Superior temporal gyrus (tissue), 1 donor: ENCODE results near the gene TOR1B.

ENCODE experiments used
- DNase-seq: peaks from one replicate; pipeline ENCODE4 v3.0.0-alpha.2; 2016; ENCODE audit errors: extremely low spot score

Gene TOR1B

DNA sequence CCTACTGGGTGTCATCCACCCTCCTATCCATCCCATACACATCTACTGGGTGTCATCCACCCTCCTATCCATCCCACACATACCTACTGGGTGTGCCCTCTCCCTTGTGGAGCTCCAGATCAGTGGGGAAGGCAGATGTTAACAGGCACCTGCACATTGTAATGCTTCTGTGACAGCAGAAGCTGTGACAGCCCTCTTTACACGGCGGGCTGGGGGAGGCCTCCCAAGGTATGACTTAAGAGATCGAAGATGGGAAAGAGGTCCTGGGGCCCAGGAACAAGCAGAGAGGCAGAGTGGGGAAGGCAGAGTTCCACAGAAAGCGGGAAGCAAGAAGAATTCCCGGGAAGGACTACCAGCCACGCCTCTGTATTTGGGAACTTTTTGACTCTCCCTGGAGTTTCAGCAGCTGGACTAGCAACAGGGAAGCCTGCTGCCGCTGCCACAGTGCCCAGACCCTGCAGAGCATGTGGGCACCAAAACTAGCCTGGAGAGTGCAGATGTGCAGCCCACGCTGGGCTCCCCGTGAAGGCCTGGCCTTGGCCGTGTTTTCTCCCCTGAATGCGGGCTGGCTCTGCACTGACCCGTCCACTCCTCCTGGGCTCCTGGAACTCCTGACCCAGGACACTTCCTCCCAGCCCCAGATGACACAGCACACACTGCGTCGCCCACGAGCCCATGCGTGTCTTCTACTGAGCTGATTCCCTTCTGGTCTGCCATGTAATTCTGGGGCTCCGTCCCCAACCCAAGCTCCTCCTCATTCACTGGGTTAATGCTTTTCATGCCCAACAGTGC lies 11.6 kb downstream of the TOR1B start:
- DNase-seq = no peak

- no peak for DNase-seq
These were observed 12.3 kb downstream of the TOR1B start for GRCh38 chr9:129815278-129815677.

- DNase-seq = no peak
These were observed 13.8 kb downstream of the TOR1B start for GRCh38 chr9:129816501-129817435.

GRCh38 chr9:129822898-129823541 lies 20.0 kb downstream of the TOR1B start:
- DNase-seq = no peak

GRCh38 chr9:129823542-129823934 lies 20.6 kb downstream of the TOR1B start:
- DNase-seq = no peak

DNA sequence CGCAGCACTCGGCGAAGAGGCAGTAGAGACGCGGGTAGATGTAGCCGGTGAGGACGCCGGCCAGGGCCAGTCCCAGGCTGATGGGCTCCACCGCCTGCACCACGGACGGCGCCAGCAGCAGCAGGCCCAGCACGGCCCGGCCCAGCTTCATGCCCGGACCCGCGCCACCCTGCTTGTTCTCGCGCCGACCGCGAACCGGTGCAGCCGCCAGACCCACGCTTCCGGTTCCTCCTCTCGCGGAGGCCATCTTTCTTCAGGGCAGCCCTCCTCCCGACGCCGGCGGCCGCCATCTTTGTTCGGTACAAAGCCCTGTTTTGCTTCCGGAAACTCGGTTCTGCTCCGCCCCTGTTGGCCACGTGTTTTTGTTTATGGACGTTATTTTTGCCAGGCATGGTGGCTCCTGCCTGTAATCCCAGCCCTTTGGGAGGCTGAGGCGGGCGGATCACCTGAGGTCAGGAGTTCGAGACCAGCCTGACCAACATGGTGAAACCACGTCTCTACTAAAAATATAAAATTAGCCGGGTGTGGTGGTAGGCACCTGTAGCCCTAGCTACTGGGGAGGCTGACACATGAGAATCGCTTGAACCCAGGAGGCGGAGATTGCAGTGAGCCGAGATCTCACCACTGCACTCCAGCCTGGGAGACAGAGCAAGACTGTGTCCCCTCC lies 21.1 kb downstream of the TOR1B start, which contains the start of gene TOR1A:
TSS of gene TOR1A (minus strand) at position 202 of the 667 bp plus-strand sequence. CDS start at position 151, 51 bp downstream.
- peak; percentile 93 for DNase-seq

DNA sequence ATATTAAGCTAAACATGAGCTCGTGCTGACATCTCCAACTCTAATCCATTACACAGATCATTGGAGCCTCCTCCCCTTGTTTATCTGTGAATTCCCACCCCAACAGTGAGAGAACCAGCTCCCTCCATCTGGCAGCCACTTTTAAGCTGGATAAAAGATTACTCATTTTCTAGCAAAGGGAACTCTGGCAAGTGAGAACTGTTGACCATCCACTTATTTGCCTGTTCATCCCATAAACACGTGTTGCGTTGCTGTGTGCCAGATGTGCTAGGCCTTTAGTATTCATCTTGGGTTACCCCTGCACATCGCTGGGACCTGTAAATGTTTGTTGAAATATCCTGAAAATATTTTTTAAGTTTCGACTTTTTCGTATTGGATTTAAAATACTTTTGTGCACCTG lies 23.4 kb downstream of the TOR1B start:
- DNase-seq = no peak

DNA sequence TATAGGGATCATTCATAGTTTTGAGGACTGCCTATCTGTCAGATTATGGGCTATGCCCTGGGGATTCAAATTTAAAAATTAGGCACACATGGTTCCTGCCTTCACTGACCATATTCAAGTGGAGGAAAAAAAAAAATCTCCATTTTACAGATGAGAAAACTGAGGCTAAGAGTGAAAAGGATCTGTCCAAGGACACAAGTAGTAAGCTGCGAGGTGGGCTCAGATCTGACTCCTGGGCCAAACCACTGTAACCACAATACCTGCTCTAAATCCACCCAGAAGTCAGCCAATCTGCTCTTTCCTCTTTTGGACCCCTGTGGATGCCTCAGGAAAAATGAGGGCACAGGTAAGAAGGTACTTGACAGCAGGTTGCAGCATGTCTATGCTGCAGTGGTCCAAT lies 23.8 kb downstream of the TOR1B start:
- DNase-seq = no peak

GRCh38 chr9:129828051-129828450 lies 25.1 kb downstream of the TOR1B start:
- no peak for DNase-seq

- no peak for DNase-seq
These were observed 26.0 kb downstream of the TOR1B start for GRCh38 chr9:129828969-129829368.

GRCh38 chr9:129832982-129833381 lies 30.0 kb downstream of the TOR1B start:
- no peak for DNase-seq

DNA sequence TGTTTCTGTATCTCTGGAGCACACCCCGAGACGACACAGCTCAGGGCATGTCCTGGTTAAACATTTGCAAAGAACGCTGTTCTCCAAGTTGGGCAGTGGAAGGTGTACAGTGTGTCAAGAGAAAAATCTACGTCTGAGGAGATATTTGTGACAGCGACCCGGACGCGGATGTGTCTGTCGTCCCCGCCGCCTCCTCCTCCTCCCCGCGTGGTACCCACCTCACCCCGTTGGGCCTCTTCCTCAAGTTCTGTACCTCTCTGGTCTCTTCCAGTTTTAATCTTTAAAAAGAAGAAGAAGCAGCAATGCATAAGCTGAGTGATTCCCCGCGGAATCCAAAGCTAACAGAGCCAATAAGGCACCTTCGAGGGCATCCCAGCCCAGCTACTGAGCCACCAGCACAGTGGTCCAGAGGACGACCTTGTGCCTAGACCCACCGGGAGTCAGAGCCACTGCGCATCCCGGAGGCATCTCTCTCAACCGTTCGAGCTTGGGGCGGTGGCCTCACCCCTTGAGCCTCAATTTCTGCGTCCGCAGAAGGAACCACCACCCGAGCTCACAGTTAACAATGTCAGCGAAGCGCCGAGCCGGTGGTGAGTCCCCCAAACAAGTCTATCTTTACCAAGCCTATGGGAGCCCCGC lies 31.6 kb downstream of the TOR1B start:
- no peak for DNase-seq

GRCh38 chr9:129835128-129835859 lies 32.3 kb downstream of the TOR1B start, which contains the start of the genes C9orf78 and USP20:
TSS of gene C9orf78 (minus strand) at chr9:129835275. CDS start at chr9:129835221, 54 bp downstream.
TSS of gene USP20 (plus strand) at chr9:129835458. CDS start at chr9:129852556, 17,098 bp downstream.
- DNase-seq = peak; percentile 97

GRCh38 chr9:129835860-129836223 lies 32.9 kb downstream of the TOR1B start:
- no peak for DNase-seq

- DNase-seq = no peak
These were observed 33.5 kb downstream of the TOR1B start for GRCh38 chr9:129836311-129837007.

DNA sequence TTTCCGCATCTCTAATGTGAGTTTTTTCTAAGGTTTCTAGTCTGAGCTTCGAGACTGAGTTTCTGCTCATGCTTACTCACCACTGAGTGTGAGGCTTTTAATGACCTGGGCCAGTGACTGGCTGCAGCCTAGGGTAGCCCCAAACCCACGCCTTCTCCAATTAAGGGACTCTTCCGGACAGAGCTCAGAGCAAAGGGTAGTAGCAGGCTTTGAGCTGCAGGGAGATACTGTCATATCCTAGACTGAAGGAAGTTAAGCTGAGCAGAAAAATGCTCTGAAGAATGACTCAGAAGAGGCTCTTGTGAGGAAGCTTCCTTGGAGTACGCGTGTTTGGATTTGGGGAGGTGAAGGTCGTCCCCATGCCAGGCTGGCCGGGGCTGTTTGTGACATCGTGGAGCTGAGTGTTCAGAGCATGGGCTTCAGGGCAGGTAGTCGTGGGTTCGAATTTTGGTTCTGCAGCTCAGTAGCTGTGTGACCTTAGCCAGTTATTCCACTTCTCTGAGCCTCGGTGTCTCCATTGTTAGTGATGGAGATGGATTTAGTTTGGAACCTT lies 35.8 kb downstream of the TOR1B start:
- no peak for DNase-seq

GRCh38 chr9:129839324-129840023 lies 36.5 kb downstream of the TOR1B start:
- no peak for DNase-seq

DNA sequence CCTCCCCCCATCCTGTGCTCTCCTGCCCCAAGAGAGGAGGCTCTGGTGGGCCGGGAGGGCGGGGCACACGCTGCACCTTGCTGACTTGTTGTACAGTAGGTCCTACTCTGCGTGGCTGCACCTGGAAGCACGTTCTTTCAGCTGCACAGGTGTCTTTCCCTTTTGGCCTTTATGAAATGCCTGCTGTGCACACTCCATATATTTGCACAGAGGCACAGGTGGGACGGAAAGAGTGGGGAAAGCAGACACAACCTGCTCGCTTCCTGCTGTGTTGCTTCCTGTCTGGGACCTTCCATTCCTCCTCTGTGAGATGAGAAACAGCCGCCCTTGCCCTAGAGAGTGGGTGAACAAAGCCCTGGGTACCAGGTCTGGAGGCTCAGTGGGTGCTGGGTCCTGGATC lies 37.0 kb downstream of the TOR1B start:
- DNase-seq = no peak

GRCh38 chr9:129841071-129841470 lies 38.1 kb downstream of the TOR1B start:
- DNase-seq = no peak
